NCI-H748 treated with DMSO at 0.1 percent for 48 hours (cell line): Measurements from ENCODE around the gene MMP8.
"Not testable (repeated sequence)": the region's sequence is repeated elsewhere in the genome, so short reads cannot be mapped to it uniquely, and the experiment has no call there.

Experiments used
- DNase-seq: peaks from one replicate; lab custom pipeline; 2025; lab: John Stamatoyannopoulos, UW

The MMP8 gene, protein sequence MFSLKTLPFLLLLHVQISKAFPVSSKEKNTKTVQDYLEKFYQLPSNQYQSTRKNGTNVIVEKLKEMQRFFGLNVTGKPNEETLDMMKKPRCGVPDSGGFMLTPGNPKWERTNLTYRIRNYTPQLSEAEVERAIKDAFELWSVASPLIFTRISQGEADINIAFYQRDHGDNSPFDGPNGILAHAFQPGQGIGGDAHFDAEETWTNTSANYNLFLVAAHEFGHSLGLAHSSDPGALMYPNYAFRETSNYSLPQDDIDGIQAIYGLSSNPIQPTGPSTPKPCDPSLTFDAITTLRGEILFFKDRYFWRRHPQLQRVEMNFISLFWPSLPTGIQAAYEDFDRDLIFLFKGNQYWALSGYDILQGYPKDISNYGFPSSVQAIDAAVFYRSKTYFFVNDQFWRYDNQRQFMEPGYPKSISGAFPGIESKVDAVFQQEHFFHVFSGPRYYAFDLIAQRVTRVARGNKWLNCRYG

DNA sequence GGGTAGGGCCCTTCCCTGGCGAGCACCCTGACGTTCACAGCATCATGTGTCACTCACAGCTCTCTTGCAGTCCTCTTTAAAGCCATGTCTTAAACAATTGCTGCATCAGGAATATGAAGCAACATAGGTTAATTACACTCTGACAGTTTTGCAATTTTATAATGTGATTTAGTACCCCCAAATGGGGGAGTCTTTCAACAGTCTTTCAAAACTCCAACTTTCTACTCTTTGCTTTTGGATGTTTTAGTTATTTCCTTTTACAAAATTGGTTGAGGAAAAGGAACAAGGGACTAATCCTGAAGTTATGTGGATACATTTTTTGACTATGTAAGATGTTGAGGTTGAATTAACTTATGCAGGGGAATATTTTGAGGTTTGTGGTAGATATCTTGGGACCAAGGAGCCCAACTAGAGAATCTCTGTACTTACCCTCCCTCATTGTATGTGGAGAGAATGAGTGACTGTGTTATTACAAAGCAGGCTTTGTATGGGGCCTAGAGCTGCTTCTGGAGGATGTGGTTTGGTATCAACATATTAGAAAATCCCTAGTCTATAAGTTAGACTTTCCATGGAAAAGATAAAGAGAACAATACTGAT, at the start of gene MMP8:
Gene MMP8, minus strand, starts transcription at position 51 of the 597 bp plus-strand sequence. CDS start 99 bp downstream, outside the sequence.
- no peak for DNase-seq

DNA sequence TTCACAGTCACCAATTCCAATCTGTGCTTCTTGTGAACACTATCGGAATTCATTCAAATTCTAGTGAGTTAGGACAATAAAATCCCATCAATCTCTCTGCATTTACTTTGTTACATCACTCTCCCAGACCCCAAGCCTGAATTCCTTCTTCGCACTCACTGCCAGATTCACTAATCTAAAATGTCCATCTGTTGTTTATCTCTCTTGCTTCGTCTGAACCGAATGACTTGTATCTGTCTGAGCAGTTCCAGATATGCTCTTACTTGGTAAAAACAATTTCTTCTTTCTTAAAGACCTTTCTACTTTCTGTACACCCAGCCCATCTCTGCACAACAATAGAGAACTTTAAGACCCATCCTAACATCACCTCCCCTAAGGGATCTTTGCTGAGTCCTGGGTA, 48.6 kb upstream of the MMP8 start:
- no peak for DNase-seq

DNA sequence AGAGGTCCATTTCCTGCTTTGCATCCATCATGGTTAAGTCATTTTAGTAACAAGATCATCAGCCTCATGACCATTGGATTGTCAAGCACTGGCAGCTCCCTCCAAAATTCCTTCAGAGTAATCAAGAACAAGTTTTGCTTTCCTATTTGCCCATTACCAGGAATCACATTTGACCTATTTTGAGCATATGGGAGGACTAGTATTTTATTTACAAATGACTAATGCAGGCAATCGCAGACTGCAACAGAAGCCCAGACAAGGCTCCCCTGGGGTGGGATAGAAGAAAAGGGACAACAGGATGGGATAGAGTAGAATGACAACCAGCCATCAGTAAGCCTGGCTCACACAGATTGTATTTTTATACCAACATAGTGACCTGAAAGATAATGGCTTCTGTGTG, 46.6 kb upstream of the MMP8 start:
- no peak for DNase-seq

DNA sequence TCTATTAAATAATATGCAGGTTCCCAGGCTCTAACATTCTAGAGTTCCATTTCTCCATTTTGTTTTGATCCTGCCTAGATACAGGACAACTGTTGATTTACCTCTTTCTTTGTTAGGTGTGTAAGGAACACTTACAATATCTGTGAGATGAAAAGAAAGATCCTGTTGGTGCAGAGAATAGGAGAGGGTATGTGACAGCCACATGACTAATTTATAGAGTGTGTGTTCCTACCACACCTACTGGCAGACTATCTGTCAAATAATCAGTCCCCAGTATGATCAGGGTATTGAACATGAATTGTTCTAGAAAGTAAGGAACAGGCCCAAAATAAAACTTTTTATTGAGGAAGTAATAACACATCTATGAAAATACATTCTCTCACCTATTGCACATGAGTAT, 45.4 kb upstream of the MMP8 start:
- no peak for DNase-seq

DNA sequence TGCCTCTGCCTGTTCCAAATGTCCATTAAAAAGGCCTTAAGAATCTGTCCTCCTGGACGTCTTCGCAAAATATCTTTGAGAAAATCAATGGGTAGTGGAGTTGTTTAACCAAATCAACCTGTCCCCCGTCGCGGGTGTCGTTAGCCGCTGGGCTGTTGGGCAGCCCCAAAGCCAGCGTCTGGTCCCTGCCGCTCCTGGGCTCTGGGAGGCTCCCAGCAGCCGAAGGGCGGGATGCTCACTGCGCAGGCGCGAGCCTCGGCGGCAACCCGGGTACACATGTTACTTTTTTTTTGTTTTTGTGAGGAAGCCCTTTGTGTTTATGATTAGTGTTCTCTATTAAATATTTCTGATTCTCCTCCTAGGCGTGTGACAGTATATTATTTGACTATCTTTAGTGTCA, 43.0 kb upstream of the MMP8 start:
- DNase-seq = no peak

DNA sequence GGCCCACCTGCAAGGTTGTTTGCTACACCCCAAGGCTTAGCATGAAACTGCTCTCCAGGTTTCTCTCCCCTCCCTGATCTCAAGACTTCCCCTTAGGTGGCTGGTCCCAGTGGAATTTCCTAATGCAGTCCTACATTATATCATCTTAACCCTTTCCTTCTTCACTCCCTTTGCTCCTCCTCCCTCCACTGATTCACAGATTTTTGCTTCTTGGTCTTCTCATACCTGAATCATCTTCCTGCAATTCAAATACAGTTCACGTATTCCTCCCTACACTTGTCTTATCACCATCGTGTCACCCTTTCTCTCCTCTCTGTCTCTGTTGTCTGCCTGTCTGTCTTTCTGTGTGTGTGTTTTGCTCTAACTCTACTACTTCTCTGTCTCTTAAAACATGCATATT, 38.7 kb upstream of the MMP8 start:
- DNase-seq = no peak

DNA sequence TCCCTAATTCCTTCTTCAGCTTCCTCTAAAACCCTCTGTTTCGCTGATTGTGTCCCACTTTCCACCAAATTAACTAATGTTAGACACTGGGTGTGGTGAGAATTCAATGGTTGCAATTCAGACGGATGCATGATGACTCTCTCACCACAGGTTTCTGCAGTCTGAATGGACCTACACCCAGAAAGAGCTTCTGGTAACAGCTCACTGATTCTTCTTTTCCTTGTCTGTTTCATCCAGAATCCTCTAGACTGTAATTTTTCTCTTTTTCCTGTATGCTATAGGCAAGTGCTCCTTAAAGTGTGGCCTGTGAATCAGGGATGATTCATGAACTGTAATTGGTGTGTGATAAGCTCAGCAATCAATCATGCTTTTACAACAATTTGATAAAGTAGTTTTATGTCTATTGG, 37.6 kb upstream of the MMP8 start:
- no peak for DNase-seq

DNA sequence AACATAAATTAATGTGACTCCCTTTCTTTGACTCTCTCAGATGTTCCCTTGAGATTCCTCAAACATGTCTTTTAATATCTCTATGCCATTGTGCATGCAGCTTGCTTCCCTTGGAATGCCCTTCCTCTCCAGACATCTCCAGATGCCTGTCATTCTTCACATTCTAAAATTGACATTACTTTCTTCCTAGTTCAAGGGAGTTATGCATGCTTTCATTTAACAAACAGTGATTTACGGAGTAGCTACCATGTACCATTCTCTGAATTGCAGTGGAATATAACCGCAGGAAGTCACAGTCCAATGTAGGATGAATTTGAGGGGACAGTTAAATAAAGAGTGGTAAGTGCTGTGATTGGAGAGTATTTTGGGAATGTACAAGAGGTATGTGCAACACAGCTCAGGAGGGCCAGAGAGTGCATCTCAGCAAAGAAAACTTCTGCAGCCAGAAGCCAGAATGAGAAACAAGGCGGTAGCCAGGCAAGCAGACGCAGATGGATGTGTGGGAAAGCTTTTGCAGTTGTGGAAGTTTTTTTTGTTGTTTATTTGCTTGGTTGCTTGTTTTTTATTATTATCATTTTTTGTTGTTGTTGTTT, 37.0 kb upstream of the MMP8 start:
- DNase-seq = no peak

DNA sequence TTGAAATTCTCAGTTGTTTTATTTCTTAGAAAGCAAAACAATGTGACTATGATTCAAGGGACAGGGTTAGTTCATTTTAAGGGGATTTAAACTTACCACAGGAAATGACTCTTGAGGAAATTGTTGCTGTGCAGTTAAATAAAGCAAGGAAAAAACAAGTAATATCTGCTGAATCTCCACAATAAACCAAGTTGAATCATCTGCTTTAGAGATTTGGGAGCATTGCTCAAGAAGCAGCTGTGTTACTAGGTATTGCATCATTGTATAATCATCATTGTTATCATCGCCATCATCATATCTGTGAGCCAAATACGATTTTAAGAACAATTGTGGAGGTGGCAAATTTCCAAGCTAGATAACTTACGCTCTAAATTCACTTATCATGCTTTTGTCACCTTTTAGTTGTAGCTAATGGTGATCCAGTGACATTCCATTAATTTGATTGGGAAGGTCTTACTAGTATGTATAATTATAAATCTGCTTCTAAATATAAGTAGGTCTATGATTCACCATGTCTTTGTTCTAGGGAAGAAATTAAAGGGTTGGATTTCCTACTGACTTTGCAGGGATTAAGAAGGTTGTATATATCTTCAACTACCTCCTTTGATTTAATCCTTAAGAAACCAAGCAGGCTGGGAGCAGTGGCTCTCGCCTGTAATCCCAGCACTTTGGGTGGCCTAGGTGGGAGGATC, 35.7 kb upstream of the MMP8 start:
- no peak for DNase-seq

DNA sequence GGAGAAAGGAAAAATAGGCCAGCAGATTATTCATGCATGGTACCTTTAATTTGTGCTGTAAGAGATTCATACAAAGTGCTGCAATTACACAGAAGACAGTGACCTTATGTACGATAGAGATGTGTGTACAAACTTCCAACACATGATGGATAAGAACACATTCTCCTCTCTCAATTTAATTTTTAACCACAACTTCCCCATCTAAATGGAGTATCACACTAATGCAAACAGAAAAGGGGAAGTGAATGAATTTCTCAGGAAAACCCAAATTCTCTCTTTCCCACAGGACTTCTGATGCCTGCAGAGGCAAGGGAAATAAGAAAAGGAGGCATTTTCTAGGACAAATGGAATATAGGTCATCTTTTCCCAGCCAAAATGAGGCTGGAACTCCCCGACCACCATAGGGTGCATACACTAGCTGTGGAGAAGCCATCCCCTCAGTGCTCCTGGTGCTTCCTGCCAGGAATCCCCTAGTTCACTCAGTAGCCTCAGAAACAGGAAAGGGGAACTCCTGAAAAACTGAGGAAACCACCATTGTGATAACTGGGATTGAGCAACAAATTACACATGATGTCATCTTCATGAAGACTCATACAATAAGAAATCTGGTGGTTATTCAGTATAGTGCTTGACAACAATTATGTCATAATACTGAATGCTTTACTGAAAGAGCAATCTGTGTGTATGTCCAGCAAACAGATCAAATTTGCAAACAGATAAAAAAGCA, 33.2 kb upstream of the MMP8 start:
- no peak for DNase-seq

DNA sequence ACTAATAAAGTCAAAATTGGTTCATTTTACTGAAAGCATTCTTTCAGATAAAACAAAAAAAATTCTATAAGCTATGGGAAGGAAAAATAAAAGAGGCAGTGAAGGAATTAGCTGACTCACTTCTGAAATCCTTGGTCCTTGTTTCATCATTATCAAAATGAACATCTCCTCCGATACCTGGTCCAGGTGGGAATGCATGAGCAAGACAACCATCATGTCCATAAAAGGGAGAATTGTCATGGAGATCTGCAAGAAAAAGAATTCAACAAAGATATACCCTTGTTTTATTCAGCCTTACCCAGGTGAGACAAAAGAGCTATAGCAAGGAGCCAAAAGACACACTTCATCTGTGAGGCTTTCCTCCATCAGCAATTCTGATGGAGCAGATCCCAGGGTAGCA, 28.5 kb upstream of the MMP8 start:
- no peak for DNase-seq

DNA sequence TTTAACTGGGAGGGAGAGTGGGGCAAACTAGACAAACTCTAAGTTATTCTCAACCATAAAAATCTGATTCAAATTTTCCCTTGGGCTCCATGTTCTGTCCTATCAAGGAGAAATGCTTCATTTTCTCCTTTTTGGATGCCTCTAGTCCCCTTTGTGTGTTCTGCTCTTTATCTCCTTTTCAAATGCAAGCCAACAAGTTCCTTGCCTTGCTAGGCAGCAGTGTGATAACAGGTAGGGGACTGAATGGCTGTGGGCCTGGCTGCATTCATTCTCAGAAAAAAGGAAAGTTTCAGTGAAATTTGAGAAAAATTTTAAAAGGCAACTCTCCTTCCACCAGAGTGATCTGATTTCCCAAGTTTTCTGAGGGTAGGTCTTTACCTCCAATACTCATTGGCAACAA, 26.9 kb upstream of the MMP8 start:
- DNase-seq = no peak

DNA sequence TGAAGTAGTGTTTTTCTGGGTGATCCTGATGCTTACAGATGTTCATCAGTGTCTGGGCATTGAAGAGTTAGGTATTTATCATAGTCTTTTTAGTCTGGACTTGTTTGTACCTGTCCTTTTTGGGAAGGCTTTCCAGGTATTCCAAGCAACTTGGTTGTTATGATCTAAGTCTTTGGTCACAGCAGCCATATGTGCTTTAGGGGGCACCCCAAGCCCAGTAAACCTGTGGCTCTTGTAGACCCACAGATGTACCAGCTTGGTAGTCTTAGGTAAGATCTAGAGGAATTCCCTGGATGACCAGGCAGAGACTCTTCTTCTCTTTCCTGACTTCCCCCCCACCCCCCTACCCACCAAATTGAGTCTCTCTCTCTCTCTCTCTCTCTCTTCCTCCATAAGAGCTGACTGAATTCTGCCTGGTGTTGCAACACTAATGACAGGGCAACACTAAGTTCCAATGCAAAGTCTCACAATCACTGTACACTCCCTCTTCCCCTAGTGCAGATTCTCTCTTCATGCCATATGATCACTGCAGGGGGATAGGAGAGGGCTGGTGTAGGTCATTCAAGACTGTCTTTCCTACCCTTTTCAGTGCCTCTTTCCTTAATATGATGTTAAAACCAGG, 24.5 kb upstream of the MMP8 start:
- DNase-seq = no peak

DNA sequence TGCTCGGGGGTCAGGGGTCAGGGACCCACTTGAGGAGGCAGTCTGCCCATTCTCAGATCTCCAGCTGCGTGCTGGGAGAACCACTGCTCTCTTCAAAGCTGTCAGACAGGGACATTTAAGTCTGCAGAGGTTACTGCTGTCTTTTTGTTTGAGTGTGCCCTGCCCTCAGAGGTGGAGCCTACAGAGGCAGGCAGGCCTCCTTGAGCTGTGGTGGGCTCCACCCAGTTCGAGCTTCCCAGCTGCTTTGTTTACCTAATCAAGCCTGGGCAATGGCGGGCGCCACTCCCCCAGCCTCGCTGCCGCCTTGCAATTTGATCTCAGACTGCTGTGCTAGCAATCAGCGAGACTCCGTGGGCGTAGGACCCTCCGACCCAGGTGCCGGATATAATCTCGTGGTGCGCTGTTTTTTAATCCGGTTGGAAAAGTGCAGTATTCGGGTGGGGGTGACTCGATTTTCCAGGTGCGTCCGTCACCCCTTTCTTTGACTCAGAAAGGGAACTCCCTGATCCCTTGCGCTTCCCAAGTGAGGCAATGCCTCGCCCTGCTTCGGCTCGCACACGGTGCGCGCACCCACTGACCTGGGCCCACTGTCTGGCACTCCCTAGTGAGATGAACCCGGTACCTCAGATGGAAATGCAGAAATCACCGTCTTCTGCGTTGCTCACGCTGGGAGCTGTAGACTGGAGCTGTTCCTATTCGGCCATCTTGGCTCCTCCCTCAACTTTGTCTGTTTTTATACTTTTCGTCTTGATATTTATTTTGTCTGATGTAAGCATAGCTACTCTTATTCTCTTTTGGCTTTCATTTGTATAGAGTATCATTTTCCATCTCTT, 22.2 kb upstream of the MMP8 start:
- peak; percentile 16 for DNase-seq

DNA sequence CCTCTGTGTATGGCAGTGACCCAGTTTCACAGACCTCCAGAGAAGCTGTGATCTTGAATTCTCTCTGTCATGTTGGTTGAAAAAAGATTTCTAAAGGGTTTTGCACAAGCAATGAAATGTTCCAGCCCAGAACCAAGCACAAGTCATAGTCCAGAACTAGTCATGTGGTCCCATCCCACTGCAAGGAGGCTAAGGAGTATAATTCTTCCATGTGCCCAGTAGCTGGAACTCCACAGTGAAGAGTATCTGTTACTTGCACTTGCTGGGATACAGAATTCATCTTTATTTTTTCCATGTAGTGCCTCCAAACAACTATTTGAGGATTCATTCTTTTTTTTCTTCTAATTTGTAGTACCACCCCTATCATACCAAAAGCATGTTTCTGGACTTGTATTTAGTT, 9.9 kb upstream of the MMP8 start:
- no peak for DNase-seq

DNA sequence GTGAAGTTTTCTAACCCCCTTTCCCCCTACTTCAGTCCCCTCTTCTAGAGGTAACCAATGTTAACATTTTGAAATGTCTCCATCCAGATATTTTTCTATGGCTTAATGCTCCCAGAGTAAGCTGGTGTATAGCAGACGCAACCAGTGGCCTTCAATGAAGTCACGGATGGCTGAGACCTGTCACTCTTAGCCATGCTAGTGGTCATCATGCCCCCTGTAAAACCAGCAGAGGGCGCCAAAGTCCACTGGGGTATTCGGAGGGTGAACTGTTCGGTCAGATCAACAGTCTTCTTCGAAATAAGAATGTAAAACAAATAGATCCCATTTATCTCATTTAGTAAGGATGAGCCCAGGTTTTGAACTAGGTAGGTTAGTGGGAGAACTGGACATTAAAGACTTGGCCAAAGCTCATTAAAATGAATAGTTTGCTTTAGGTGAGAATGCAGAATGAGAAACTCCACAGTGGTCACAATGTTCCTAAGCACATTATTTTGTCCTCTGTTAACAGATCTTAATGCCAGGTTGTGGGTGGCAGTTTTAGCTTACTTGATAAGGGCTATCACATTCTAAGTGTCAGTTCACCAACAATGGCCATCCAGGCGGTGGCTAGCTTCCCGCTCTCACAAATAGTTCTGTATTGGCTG, 8.6 kb upstream of the MMP8 start:
- DNase-seq = peak; percentile 52

DNA sequence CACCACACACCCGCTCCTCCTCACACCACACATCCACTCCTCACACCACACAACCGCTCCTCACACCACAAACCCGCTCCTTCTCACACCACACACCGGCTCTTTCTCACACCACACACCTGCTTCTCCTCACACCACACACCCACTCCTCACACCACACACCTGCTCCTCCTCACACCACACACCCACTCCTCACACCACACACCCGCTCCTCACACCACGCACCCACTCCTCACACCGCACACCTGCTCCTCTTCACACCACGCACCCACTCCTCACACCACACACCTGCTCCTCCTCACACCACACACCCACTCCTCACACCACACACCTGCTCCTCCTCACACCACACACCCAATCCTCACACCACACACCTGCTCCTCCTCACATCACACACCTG, 6.2 kb upstream of the MMP8 start:
- not testable (repeated sequence) for DNase-seq

DNA sequence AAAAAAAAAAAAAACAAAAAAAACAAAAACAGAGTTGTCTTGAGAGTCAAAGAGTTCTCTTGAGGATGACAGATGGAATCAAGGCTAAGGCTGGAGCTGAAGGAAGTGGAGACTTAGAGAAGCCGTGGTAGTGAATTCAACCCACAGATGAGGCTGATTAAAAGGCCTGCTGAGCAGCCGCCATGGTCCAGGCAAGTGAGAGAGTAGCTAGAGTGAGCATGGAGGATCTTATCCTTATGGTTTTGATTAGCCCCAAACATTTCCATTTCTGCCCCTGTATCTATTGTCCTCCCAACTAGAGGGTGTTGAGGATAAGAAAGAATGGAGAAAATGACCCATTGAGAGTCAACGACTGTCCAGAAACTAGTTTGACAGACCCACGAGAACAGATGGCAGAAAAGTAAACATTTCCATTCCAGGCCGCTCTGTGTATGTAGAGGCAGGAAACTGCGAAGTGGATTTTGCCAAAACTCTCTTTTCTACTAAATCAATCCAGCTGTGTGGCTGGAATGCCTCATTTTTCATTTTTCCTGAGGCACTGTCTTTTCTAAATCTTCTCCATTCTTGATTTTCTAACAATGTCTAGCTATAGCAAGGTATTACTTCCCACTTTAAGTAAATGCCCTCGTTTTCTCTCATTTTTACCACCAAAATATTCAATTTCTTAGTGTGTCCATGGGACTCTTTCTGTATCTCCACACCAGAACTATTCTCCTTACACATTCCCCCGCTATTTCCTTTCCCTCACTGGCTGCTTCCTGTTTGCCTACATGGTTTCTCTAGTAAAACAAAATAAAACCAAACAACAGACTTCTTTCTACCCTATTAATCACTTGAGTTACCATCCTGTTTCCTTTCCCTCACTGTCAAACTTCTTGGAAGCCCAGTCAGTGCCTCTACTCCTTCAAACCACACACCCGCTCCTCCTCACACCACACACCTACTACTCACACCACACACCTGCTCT, 5.4 kb upstream of the MMP8 start:
- no peak for DNase-seq

DNA sequence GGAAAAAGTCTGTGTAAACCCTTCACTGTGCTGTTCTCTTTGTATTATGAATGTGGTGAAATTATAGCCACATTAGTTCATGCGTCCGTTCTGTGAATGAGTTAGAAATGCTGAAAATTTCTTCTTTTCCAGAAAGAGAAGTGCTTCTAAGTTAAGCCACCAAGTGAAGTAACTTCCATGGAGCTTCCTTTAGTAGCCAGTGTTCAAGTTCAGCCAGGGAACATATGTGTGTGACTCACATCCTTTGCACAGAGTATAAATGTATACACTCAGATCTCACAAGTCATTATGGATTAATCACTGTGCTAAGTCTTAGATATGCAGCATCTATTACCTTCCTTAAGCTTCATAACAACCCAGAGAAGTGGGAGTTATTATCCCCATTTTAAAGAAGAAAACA, 3.1 kb upstream of the MMP8 start:
- no peak for DNase-seq
